Vagina (tissue), 2 donors: Measurements from ENCODE around the gene DNMT3B.

Source experiments
- POLR2A ChIP-seq, 2 donors: fragments of 450-650 bp; IDR thresholded peaks; one replicate each; pipeline ENCODE4 v1.6.1; 2017; ENCODE audit warnings: antibody characterized with exemption in 2 of 2, mild to moderate bottlenecking in 2 of 2, moderate library complexity in 2 of 2
- POLR2AphosphoS5 ChIP-seq, 2 donors: sonication (generic); formaldehyde crosslinking; IDR thresholded peaks; one replicate each; pipeline ENCODE4 v1.9.0; 2017; ENCODE audit warnings: antibody characterized with exemption in 2 of 2, mild to moderate bottlenecking in 2 of 2, low read depth in 1 of 2; ENCODE audit not compliant: insufficient read depth in 1 of 2
- TF ChIP-seq, protein P1 (sequence below), 3 experiments: fragments of 450-650 bp in 2 of 3; fragments of 200-600 bp in 1 of 3; sonication (generic) in 1 of 3; IDR thresholded peaks; one replicate each; pipeline ENCODE4 v1.5.1; 2017 to 2019; ENCODE audit warnings: antibody characterized with exemption in 3 of 3, mild to moderate bottlenecking in 2 of 3, moderate library complexity in 2 of 3

DNA sequence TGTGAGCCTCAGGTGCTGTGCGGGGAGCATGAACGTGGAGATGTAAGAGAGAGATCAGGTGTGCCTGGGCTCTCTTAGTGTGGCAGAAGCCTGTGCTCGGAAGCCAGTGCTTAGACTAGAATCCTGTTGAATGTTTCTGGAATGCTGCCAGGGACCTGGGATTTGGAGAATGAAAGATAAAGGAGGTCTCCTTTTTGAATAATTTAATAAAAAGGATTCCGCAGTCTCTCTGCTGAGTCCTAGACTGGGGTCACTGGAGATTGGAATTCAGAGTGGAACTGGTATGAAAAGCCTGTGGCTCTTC, 77.7 kb downstream of the DNMT3B start:
- TF ChIP-seq, protein P1, sequence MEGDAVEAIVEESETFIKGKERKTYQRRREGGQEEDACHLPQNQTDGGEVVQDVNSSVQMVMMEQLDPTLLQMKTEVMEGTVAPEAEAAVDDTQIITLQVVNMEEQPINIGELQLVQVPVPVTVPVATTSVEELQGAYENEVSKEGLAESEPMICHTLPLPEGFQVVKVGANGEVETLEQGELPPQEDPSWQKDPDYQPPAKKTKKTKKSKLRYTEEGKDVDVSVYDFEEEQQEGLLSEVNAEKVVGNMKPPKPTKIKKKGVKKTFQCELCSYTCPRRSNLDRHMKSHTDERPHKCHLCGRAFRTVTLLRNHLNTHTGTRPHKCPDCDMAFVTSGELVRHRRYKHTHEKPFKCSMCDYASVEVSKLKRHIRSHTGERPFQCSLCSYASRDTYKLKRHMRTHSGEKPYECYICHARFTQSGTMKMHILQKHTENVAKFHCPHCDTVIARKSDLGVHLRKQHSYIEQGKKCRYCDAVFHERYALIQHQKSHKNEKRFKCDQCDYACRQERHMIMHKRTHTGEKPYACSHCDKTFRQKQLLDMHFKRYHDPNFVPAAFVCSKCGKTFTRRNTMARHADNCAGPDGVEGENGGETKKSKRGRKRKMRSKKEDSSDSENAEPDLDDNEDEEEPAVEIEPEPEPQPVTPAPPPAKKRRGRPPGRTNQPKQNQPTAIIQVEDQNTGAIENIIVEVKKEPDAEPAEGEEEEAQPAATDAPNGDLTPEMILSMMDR (IDR thresholded peaks at IDR 0.05): no peak
- TF ChIP-seq POLR2AphosphoS5 (IDR thresholded peaks at IDR 0.05; ENCODE audit: insufficient read depth in 1 of 2, low read depth in 1 of 2): no peak
- TF ChIP-seq POLR2A (IDR thresholded peaks at IDR 0.05): no peak
